ENCODE results near the gene PRM1. TPM values are rescaled to one million over a fixed set of nuclear protein-coding genes. Genes with fewer than 3 reads are reported as not detected.

The PRM1 gene
- total RNA-seq, 1 experiment from 2014 or later = 0.48 TPM

GRCh38 chr16:11310634-11310977 is 29.5 kb upstream of the PRM1 start:
- TF ChIP-seq, protein P1, sequence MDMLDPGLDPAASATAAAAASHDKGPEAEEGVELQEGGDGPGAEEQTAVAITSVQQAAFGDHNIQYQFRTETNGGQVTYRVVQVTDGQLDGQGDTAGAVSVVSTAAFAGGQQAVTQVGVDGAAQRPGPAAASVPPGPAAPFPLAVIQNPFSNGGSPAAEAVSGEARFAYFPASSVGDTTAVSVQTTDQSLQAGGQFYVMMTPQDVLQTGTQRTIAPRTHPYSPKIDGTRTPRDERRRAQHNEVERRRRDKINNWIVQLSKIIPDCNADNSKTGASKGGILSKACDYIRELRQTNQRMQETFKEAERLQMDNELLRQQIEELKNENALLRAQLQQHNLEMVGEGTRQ (CRISPR knock-in tag; IDR thresholded peaks at IDR 0.05) = no peak
- TF ChIP-seq ZBTB43 (CRISPR knock-in tag; IDR thresholded peaks at IDR 0.05) (no peak), GTF2I (CRISPR knock-in tag; conservative IDR thresholded peaks at IDR 0.05) (no peak)
- ChIA-PET CTCF (interaction anchor here (0.9 to 1.7 kb wide), 2 partner anchors 46 to 54 kb away, joined by 3 to 4 read pairs; no protein-coding TSS in a partner anchor), POLR2A (no interaction called here)
- no peaks in the 10 kb centered on the region for H3K27me3 Mint-ChIP-seq (ENCODE audit: low read depth)
- no peaks in the 10 kb centered on the region for H3K36me3 Mint-ChIP-seq
- peaks cover 61% of the 10 kb centered on the region for H3K4me1 Mint-ChIP-seq
- peaks cover 2% of the 10 kb centered on the region; the same call in 1 of the 2 replicates for H3K9me3 Mint-ChIP-seq
- no peak overlapping the region for H3K27ac Mint-ChIP-seq
- ATAC-seq (no peak), DNase-seq (ENCODE audit: low spot score) (no peak)
- no peak overlapping the region for H3K4me3 Mint-ChIP-seq

- no peak for ATAC-seq
- Mint-ChIP-seq H3K9me3 (peaks cover 4% of the 10 kb centered on the region; the same call in 1 of the 2 replicates), H3K4me3 (no peak overlapping the region), H3K27me3 (ENCODE audit: low read depth) (no peaks in the 10 kb centered on the region), H3K4me1 (peaks cover 60% of the 10 kb centered on the region), H3K27ac (peak overlapping the region; percentile 46; the same call in 1 of the 2 replicates), H3K36me3 (no peaks in the 10 kb centered on the region)
- no peak for DNase-seq (ENCODE audit: low spot score)
- TF ChIP-seq E2F1 (CRISPR knock-in tag; IDR thresholded peaks at IDR 0.05) (no peak), E2F5 (CRISPR knock-in tag; IDR thresholded peaks at IDR 0.05) (no peak), JAZF1 (CRISPR knock-in tag; IDR thresholded peaks at IDR 0.05) (no peak), TEAD1 (CRISPR knock-in tag; IDR thresholded peaks at IDR 0.05) (no peak), ZBTB21 (CRISPR knock-in tag; IDR thresholded peaks at IDR 0.05; ENCODE audit: borderline replicate concordance) (no peak), NR3C1 (CRISPR knock-in tag; conservative IDR thresholded peaks at IDR 0.05; ENCODE audit: low read depth) (no peak)
- TF ChIP-seq, protein P2, sequence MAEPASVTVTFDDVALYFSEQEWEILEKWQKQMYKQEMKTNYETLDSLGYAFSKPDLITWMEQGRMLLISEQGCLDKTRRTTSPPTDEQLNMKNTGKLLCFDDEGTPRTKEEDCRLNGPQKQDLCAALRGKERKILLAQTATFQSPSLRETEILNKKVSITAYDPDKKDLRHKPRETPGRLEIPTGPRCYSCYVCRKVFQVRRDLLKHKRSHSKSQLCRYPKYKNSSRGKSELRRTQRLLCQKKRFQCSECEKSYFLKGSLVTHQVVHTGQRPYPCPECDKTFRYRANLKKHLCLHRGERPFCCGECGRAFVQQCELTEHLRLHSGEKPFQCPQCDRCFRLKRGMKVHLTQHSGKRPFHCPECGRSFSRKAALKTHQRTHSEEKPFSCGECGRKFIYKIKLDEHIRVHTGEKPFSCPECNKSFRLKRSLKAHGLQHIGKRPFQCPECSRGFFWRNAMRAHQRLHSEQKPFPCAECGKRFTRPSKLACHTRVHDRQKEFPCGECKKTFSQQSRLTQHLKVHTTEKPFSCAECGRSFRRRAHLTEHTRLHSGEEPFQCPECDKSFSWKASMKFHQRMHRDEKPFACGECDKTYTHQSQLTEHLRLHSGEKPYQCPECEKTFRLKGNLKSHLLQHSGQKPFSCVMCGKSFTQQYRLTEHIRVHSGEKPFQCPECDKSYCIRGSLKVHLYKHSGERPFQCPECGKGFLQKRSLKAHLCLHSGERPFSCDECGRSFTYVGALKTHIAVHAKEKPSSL (CRISPR knock-in tag; conservative IDR thresholded peaks at IDR 0.05) = no peak
- TF ChIP-seq, protein P3, sequence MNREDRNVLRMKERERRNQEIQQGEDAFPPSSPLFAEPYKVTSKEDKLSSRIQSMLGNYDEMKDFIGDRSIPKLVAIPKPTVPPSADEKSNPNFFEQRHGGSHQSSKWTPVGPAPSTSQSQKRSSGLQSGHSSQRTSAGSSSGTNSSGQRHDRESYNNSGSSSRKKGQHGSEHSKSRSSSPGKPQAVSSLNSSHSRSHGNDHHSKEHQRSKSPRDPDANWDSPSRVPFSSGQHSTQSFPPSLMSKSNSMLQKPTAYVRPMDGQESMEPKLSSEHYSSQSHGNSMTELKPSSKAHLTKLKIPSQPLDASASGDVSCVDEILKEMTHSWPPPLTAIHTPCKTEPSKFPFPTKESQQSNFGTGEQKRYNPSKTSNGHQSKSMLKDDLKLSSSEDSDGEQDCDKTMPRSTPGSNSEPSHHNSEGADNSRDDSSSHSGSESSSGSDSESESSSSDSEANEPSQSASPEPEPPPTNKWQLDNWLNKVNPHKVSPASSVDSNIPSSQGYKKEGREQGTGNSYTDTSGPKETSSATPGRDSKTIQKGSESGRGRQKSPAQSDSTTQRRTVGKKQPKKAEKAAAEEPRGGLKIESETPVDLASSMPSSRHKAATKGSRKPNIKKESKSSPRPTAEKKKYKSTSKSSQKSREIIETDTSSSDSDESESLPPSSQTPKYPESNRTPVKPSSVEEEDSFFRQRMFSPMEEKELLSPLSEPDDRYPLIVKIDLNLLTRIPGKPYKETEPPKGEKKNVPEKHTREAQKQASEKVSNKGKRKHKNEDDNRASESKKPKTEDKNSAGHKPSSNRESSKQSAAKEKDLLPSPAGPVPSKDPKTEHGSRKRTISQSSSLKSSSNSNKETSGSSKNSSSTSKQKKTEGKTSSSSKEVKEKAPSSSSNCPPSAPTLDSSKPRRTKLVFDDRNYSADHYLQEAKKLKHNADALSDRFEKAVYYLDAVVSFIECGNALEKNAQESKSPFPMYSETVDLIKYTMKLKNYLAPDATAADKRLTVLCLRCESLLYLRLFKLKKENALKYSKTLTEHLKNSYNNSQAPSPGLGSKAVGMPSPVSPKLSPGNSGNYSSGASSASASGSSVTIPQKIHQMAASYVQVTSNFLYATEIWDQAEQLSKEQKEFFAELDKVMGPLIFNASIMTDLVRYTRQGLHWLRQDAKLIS (CRISPR knock-in tag; IDR thresholded peaks at IDR 0.05; ENCODE audit: borderline replicate concordance) = no peak
- CTCF ChIA-PET = interaction anchor here (0.9 to 2.4 kb wide), 4 partner anchors 12 to 54 kb away, joined by 3 to 13 read pairs (median 4); partner anchors contain the start of gene SOCS1
- POLR2A ChIA-PET = no interaction called here
Measured at GRCh38 chr16:11309895-11310633, 28.9 kb upstream of the PRM1 start.

All from WTC11 (cell line).